Ascending aorta (tissue), 2 donors: ENCODE measurements around the gene THAP12. TPM values are rescaled to one million over a fixed set of nuclear protein-coding genes. Genes with fewer than 3 reads are reported as not detected.

ENCODE experiments used
- DNase-seq, 2 donors: peaks; one replicate each; pipeline ENCODE4 v3.0.0-alpha.2; 2019; ENCODE audit warnings: low spot score in 2 of 2
- H3K27ac ChIP-seq, 2 donors: fragments of 200-600 bp; sonication (generic); one replicate each; pipeline ENCODE4 v1.5.1; 2016 to 2017; ENCODE audit warnings: mild to moderate bottlenecking in 1 of 2
- H3K27me3 ChIP-seq: fragments of 200-600 bp; sonication (generic); one replicate; pipeline ENCODE4 v1.5.1; 2017
- H3K36me3 ChIP-seq, 2 donors: fragments of 200-600 bp; sonication (generic); one replicate each; pipeline ENCODE4 v1.5.1; 2016
- H3K4me1 ChIP-seq, 2 donors: fragments of 200-600 bp; sonication (generic); one replicate each; pipeline ENCODE4 v1.5.1; 2016 to 2017; ENCODE audit warnings: mild to moderate bottlenecking in 1 of 2
- H3K4me3 ChIP-seq, 2 donors: fragments of 200-600 bp; sonication (generic); one replicate each; pipeline ENCODE4 v1.5.1; 2016 to 2017; ENCODE audit warnings: mild to moderate bottlenecking in 1 of 2
- H3K9me3 ChIP-seq, 2 donors: fragments of 200-600 bp; sonication (generic); one replicate each; pipeline ENCODE4 v1.5.1; 2016
- intact Hi-C: fragments of 100-400 bp; cut with DNase I; formaldehyde crosslinking; loops from one replicate; pipeline ENCODE4 v1.15.1; 2023
- total RNA-seq: library from RNA; depleted of rRNA; stranded (reverse); fragments of >200 nt; gene quantifications from one replicate; pipeline ENCODE4 v1.1.0, GENCODE V29; 2016
- TF ChIP-seq, protein P1 (sequence below), 3 experiments: fragments of 200-600 bp in 2 of 3; fragments of 450-650 bp in 1 of 3; sonication (generic) in 2 of 3; IDR thresholded peaks; one replicate each; pipeline ENCODE4 v1.5.1; 2016 to 2019; ENCODE audit warnings: antibody characterized with exemption in 3 of 3, mild to moderate bottlenecking in 1 of 3, moderate library complexity in 1 of 3

Gene THAP12
- total RNA-seq, 1 donor from 2014 or later, result 12.7 TPM

DNA sequence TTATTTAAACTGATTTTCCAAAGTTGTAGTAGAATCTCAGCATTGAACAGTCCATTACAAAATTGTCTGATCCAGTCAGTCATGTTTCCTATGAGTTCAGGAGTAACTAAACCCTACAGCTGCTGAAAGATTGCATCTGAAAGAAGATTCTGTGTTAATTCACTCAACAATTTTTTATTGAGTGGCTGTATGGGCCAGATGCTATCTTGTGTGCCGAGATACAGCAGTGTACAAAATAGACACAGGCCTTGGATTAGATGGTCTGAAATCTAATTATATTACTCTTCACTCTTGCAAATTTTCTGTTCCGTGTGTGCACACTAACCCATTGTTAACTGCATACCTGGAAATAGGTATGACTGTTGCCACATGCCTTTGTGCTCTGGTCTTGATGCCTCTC lies 7.5 kb upstream of the THAP12 start:
- no peak overlapping the region for H3K4me3 ChIP-seq
- no peaks in the 10 kb centered on the region for H3K9me3 ChIP-seq
- H3K36me3 ChIP-seq, result peaks cover 0 to 4% of the 10 kb centered on the region in 2 donors
- no peak overlapping the region for H3K27ac ChIP-seq
- TF ChIP-seq, protein P1, sequence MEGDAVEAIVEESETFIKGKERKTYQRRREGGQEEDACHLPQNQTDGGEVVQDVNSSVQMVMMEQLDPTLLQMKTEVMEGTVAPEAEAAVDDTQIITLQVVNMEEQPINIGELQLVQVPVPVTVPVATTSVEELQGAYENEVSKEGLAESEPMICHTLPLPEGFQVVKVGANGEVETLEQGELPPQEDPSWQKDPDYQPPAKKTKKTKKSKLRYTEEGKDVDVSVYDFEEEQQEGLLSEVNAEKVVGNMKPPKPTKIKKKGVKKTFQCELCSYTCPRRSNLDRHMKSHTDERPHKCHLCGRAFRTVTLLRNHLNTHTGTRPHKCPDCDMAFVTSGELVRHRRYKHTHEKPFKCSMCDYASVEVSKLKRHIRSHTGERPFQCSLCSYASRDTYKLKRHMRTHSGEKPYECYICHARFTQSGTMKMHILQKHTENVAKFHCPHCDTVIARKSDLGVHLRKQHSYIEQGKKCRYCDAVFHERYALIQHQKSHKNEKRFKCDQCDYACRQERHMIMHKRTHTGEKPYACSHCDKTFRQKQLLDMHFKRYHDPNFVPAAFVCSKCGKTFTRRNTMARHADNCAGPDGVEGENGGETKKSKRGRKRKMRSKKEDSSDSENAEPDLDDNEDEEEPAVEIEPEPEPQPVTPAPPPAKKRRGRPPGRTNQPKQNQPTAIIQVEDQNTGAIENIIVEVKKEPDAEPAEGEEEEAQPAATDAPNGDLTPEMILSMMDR (IDR thresholded peaks at IDR 0.05), result no peak
- H3K27me3 ChIP-seq, result no peaks in the 10 kb centered on the region
- no peak for DNase-seq
- no peaks in the 10 kb centered on the region for H3K4me1 ChIP-seq
- intact Hi-C loops, result no loop called here

- no peak for DNase-seq
- peaks cover 0 to 9% of the 10 kb centered on the region in 2 donors for H3K4me1 ChIP-seq
- H3K27me3 ChIP-seq, result no peaks in the 10 kb centered on the region
- H3K4me3 ChIP-seq, result no peak overlapping the region
- intact Hi-C loops, result no loop called here
- no peaks in the 10 kb centered on the region for H3K9me3 ChIP-seq
- TF ChIP-seq, protein P1 (IDR thresholded peaks at IDR 0.05), result no peak
- no peak overlapping the region for H3K27ac ChIP-seq
- peaks cover 0 to 4% of the 10 kb centered on the region in 2 donors for H3K36me3 ChIP-seq
These were observed 5.0 kb upstream of the THAP12 start for GRCh38 chr11:76385903-76386302.

DNA sequence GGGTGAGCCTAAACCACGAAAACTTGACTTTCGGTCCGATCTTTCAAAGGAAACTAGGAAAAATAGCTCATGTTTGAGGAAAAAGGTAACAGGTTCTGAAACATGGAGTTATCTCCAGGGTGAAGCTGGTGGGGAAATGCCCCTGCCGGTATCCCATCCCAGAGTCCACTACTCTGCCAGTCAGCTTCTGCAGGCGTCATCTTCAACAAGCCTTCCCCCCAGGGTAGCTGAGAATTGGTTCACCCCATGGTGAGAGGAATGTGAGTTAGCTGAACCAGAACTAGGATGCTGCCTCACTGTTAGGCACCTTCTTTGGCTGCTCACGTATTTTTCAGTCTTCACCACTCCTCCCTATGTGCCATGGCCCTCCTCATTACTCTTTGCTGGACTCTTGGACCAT lies 1.3 kb upstream of the THAP12 start:
- H3K36me3 ChIP-seq, result peaks cover 0 to 4% of the 10 kb centered on the region in 2 donors
- DNase-seq, result no peak
- peaks cover 0 to 21% of the 10 kb centered on the region in 2 donors for H3K4me1 ChIP-seq
- intact Hi-C loops, result loop anchor here (5.0 kb wide), 2 partner anchors 175 to 290 kb away; partner anchors contain the start of genes LRRC32 and WNT11
- peak overlapping the region; percentile 89 to 98 for H3K4me3 ChIP-seq
- no peaks in the 10 kb centered on the region for H3K27me3 ChIP-seq
- H3K27ac ChIP-seq, result no peak overlapping the region
- TF ChIP-seq, protein P1 (IDR thresholded peaks at IDR 0.05), result no peak
- no peaks in the 10 kb centered on the region for H3K9me3 ChIP-seq

- intact Hi-C loops, result loop anchor here (5.0 kb wide), 2 partner anchors 173 to 292 kb away; partner anchors contain the start of genes LRRC32 and WNT11
- Histone ChIP-seq H3K4me3 (peak overlapping the region; percentile 89 to 98), H3K4me1 (peaks cover 0 to 21% of the 10 kb centered on the region in 2 donors), H3K27ac (peak overlapping the region; percentile 73 to 84), H3K36me3 (peaks cover 0 to 4% of the 10 kb centered on the region in 2 donors), H3K9me3 (no peaks in the 10 kb centered on the region), H3K27me3 (no peaks in the 10 kb centered on the region)
- TF ChIP-seq, protein P1 (IDR thresholded peaks at IDR 0.05), result no peak
- DNase-seq, result no peak
These were observed 564 bp downstream of the THAP12 start for GRCh38 chr11:76380159-76380976.

DNA sequence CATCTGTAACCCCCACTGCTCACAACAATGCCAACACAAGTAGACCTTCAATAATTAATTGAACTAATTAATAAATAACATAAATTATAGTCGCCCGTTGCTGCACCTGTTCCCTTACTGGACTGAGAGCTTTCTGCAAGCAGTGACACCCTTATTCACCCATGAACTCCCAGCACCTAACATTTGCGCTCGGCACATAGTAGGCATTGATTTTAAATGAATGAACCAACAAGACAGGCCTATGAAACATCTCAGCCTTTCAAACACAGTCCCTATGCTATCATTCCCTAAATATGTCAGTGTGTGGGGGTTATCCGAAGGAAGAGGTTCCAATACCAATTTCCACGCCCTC lies 1.1 kb downstream of the THAP12 start:
- Histone ChIP-seq H3K4me1 (peaks cover 0 to 21% of the 10 kb centered on the region in 2 donors), H3K9me3 (no peaks in the 10 kb centered on the region), H3K27ac (no peak overlapping the region), H3K4me3 (peak overlapping the region; percentile 89 to 98), H3K27me3 (no peaks in the 10 kb centered on the region), H3K36me3 (peaks cover 0 to 2% of the 10 kb centered on the region in 2 donors)
- TF ChIP-seq, protein P1 (IDR thresholded peaks at IDR 0.05), result no peak
- no peak for DNase-seq
- intact Hi-C loops, result loop anchor here (5.0 kb wide), 2 partner anchors 172 to 293 kb away; partner anchors contain the start of genes LRRC32 and WNT11
